Heart left ventricle (tissue), 16 donors: Measurements from ENCODE around the gene NCLN. TPM values are rescaled to one million over a fixed set of nuclear protein-coding genes. Genes with fewer than 3 reads are reported as not detected.

Experiments
- ATAC-seq, 4 donors: fragments of 200-7000 bp; cut with Tn5 transposase; one replicate each; pipeline ENCODE4 v1.9.1; 2020 to 2022; ENCODE audit warnings: moderate library complexity in 4 of 4, mild to moderate bottlenecking in 3 of 4, moderate number of reproducible peaks in 1 of 4
- DNase-seq, 5 donors: peaks; one replicate each; pipeline ENCODE4 v3.0.0-alpha.2; 2020
- H3K27ac ChIP-seq, 12 donors: fragments of 200-600 bp; sonication (generic) in 4 of 12; one replicate each; pipeline versions ENCODE4 v1.5.0 to v1.8.0; 2016 to 2022; ENCODE audit warnings: mild to moderate bottlenecking in 2 of 12
- H3K27me3 ChIP-seq, 9 donors: fragments of 200-600 bp; sonication (generic) in 2 of 9; one replicate each; pipeline versions ENCODE4 v1.5.1 to v1.8.0; 2016 to 2022; ENCODE audit warnings: mild to moderate bottlenecking in 3 of 9
- H3K36me3 ChIP-seq, 9 donors: fragments of 200-600 bp; sonication (generic) in 2 of 9; one replicate each; pipeline versions ENCODE4 v1.5.0 to v1.8.0; 2018 to 2022; ENCODE audit warnings: mild to moderate bottlenecking in 2 of 9
- H3K4me1 ChIP-seq, 12 donors: fragments of 200-600 bp; sonication (generic) in 4 of 12; one replicate each; pipeline versions ENCODE4 v1.5.0 to v1.8.0; 2016 to 2022; ENCODE audit warnings: mild to moderate bottlenecking in 3 of 12
- H3K4me3 ChIP-seq, 12 donors: fragments of 200-600 bp; sonication (generic) in 4 of 12; one replicate each; pipeline versions ENCODE4 v1.5.0 to v1.8.0; 2017 to 2022; ENCODE audit warnings: mild to moderate bottlenecking in 9 of 12, moderate library complexity in 4 of 12
- H3K9me3 ChIP-seq, 12 donors: fragments of 200-600 bp; sonication (generic) in 4 of 12; one replicate each; pipeline versions ENCODE4 v1.5.0 to v1.8.0; 2016 to 2022; ENCODE audit warnings: mild to moderate bottlenecking in 1 of 12
- POLR2A ChIP-seq, 2 donors: fragments of 450-650 bp; IDR thresholded peaks; one replicate each; pipeline ENCODE4 v1.6.1; 2017; ENCODE audit warnings: antibody characterized with exemption in 2 of 2, mild to moderate bottlenecking in 2 of 2, moderate library complexity in 2 of 2
- WGBS, 4 donors: extraction: QIAGEN DNeasy Blood & Tissue Kit in 2 of 4; methylation state at CpG; one replicate each; pipeline versions ENCODE4 v1.1.5 to v1.1.7; 2013 to 2018; 5-methylcytosine and 5-hydroxymethylcytosine counted together
- intact Hi-C, 10 donors: fragments of 100-400 bp; cut with DNase I; formaldehyde crosslinking; loops; one replicate each; pipeline versions ENCODE4 v1.11.1 to v1.14.2; 2022
- polyA plus RNA-seq, 2 donors: library from polyadenylated mRNA; stranded (reverse); fragments of 200-250 nt; gene quantifications; one replicate each; pipeline ENCODE4 v1.2.3, GENCODE V29; 2013
- total RNA-seq, 9 donors: library from RNA; depleted of rRNA in 2 of 9; stranded (reverse); fragments of >200 nt in 2 of 9; fragmentation: NEBNext Ultra II Directional in 3 of 9; extraction: Animal tissue kit (Norgen Biotek cat#: 25700) in 3 of 9; gene quantifications; one replicate each; pipeline versions ENCODE4 v1.1.0 to v1.2.4, GENCODE V29; 2016 to 2023
- TF ChIP-seq, protein P1 (sequence below), 12 donors: fragments of 200-600 bp; sonication (generic) in 4 of 12; IDR thresholded peaks; one replicate each; pipeline versions ENCODE4 v1.5.0 to v1.8.0; 2018 to 2022; ENCODE audit warnings: antibody characterized with exemption in 12 of 12, mild to moderate bottlenecking in 5 of 12
- donor health status: ischemic (EF 13 %, LVEDD 7.1; RV severe dilation, severe dysfunction).
- donor health status: healthy with polysubstance abuse.
- donor health status: DM: no; HTN: yes; CAD: no.
- donor health status: DM: no; HTN: no; CAD: no.
- donor health status: ischemic (EF 25% LVEDD 6.9; RV normal size, moderate dysfunction).
- donor health status: ischemic (EF 25% LVEDD 5.7; RV mildly dilated, moderate dysfunction).
- donor health status: healthy.
- donor health status: DM: yes; HTN: yes; CAD: no.
- donor health status: ischemic (EF 35%, LVEDD 5.7; RV mildly dilated, moderate dysfunction).
- donor health status: nonischemic (EF 11% LVEDD 7.7; RV severe dilation, severe dysfunction).
- donor health status: DM: yes; HTN: yes; CAD: no.
- donor health status: PGD.
- donor health status: ischemic (EF 29% LVEDD 5.4; RV normal size, mild dysfunction).
- donor health status: nonischemic (EF 23%, LVEDD 6.1; RV moderate dilation, normal function).

NCLN gene
- total and polyA plus RNA-seq, 11 donors, result 16.7 to 67.5 (median 26.4) TPM

DNA sequence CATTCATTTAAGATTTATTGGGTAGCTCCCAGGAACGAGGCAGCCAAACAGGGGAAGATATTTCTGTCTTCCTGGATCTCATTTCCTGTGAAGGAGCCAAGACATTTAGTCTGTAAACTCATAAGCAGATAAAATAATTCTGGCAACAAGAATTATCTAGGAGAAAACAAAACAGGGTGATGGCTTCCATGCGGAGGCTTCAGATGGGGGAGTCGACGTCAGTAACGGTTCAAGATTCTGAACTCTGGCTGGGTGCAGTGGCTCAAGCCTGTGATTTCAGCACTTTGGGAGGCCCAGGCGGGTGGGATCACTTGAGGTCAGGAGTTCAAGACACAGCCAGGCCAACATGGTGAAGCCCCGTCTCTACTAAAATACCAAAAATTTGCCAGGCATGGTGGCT lies 48.6 kb upstream of the NCLN start:
- H3K9me3 ChIP-seq, result peaks cover 0 to 15% (median 3%) of the 10 kb centered on the region in 12 donors
- no peaks in the 10 kb centered on the region for H3K27me3 ChIP-seq
- WGBS, 4 donors, result 31 to 39% (median 36%) methylated on average over 7 of the region's 7 CpGs
- ATAC-seq, result no peak
- no peak for TF ChIP-seq POLR2A (IDR thresholded peaks at IDR 0.05)
- TF ChIP-seq, protein P1, sequence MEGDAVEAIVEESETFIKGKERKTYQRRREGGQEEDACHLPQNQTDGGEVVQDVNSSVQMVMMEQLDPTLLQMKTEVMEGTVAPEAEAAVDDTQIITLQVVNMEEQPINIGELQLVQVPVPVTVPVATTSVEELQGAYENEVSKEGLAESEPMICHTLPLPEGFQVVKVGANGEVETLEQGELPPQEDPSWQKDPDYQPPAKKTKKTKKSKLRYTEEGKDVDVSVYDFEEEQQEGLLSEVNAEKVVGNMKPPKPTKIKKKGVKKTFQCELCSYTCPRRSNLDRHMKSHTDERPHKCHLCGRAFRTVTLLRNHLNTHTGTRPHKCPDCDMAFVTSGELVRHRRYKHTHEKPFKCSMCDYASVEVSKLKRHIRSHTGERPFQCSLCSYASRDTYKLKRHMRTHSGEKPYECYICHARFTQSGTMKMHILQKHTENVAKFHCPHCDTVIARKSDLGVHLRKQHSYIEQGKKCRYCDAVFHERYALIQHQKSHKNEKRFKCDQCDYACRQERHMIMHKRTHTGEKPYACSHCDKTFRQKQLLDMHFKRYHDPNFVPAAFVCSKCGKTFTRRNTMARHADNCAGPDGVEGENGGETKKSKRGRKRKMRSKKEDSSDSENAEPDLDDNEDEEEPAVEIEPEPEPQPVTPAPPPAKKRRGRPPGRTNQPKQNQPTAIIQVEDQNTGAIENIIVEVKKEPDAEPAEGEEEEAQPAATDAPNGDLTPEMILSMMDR (IDR thresholded peaks at IDR 0.05), result no peak
- no peaks in the 10 kb centered on the region for H3K36me3 ChIP-seq
- peak overlapping the region in 8 of 12 donors; percentile 37 to 70 (median 44) for H3K4me3 ChIP-seq
- intact Hi-C loops, result no loop called here
- H3K4me1 ChIP-seq, result peaks cover 0 to 55% (median 13%) of the 10 kb centered on the region in 12 donors
- DNase-seq, result peak in 3 of 5 donors; percentile 26 to 54 (median 40)
- H3K27ac ChIP-seq, result peak overlapping the region in 6 of 12 donors; percentile 5 to 86 (median 64)

DNA sequence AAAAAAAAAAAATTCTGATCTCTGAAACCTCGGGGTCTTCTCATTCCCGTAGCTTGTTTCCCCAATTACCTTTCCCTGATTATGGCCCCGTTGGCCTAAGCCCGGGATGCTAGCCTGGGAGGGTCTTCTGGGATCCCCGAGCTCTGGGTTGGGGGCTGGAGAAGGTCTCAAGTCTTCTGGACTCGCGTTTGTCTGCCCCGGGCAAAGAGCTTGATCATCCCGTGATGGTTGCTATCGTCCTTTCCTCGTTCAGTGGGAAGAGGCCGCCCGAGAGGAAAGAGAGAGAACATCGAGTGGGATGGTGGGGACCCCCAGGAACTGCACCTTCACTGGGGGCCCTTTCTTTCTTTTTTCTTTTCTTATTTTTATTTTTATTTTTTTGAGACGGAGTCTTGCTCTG lies 47.5 kb upstream of the NCLN start:
- intact Hi-C loops, result no loop called here
- Histone ChIP-seq H3K4me1 (peaks cover 0 to 55% (median 15%) of the 10 kb centered on the region in 12 donors), H3K36me3 (no peaks in the 10 kb centered on the region), H3K27me3 (no peaks in the 10 kb centered on the region), H3K4me3 (peak overlapping the region in 1 of 12 donors; percentile 70), H3K27ac (no peak overlapping the region), H3K9me3 (peaks cover 0 to 15% (median 3%) of the 10 kb centered on the region in 12 donors)
- TF ChIP-seq POLR2A (IDR thresholded peaks at IDR 0.05), result no peak
- TF ChIP-seq, protein P1 (IDR thresholded peaks at IDR 0.05), result no peak
- DNase-seq (peak in 2 of 5 donors; percentile 5 to 9), ATAC-seq (no peak)
- 80 to 84% (median 83%) methylated on average over 15 of the region's 15 CpGs for WGBS, 4 donors

DNA sequence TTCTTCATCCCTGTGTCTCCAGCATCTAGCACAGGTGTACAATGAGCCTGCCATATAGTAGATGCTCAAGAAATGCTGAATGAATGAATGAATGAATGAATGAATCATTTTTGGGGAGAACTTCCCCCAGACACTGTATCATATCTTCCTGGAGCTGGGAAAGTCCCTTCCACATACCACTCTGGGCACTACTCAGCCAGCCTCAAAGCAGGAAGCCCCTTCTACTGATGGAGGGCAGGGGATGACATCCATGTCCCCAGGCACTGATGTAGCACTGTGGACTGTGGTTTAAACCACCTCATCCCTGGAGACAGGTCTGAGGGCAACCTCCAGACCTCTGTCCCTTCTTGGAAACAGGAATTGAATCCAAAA lies 45.1 kb upstream of the NCLN start:
- Histone ChIP-seq H3K9me3 (peaks cover 0 to 15% (median 3%) of the 10 kb centered on the region in 12 donors), H3K27ac (peak overlapping the region in 2 of 12 donors; percentile 73 to 95), H3K4me3 (no peak overlapping the region), H3K27me3 (no peaks in the 10 kb centered on the region), H3K4me1 (peaks cover 0 to 50% (median 15%) of the 10 kb centered on the region in 12 donors), H3K36me3 (no peaks in the 10 kb centered on the region)
- intact Hi-C loops, result no loop called here
- ATAC-seq, result no peak
- no peak for TF ChIP-seq POLR2A (IDR thresholded peaks at IDR 0.05)
- TF ChIP-seq, protein P1 (IDR thresholded peaks at IDR 0.05), result no peak
- no peak for DNase-seq

DNA sequence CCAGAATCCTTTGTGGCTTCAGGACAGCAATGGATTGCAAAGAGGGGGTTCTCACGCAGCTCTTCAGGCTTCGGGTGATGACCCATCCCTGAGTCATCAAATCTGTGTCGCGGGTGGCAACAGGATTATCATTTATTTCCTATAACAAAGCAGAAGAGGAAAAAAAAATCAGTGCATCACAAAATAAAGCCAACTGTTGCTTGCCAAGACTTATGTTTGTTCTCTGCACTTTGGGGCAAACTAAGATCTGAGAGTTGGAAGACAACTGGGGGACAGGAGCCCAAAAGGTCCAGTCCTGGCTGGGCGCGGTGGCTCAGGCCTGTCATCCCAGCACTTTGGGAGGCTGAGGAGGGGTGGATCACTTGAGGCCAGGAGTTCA lies 43.4 kb upstream of the NCLN start:
- ATAC-seq, result peak in 3 of 4 donors; percentile 38 to 52 (median 50)
- peaks cover 0 to 51% (median 11%) of the 10 kb centered on the region in 12 donors for H3K4me1 ChIP-seq

More for the DNA sequence above, 43.4 kb upstream of the NCLN start:
- Histone ChIP-seq H3K27me3 (no peaks in the 10 kb centered on the region), H3K9me3 (peaks cover 0 to 15% (median 3%) of the 10 kb centered on the region in 12 donors), H3K4me3 (no peak overlapping the region), H3K36me3 (no peaks in the 10 kb centered on the region), H3K27ac (peak overlapping the region in 11 of 12 donors; percentile 26 to 95 (median 62))
- peak in 1 of 5 donors; percentile 21 for DNase-seq
- intact Hi-C loops, result no loop called here
- TF ChIP-seq, protein P1 (IDR thresholded peaks at IDR 0.05), result no peak
- no peak for TF ChIP-seq POLR2A (IDR thresholded peaks at IDR 0.05)
- WGBS, 4 donors, result 42 to 64% (median 52%) methylated on average over 6 of the region's 6 CpGs
